ELR (cell line): ENCODE results near the gene INTS3.
"Not testable (repeated sequence)": the region's sequence is repeated elsewhere in the genome, so short reads cannot be mapped to it uniquely, and the experiment has no call there.

Experiments used
- DNase-seq: peaks from one replicate; pipeline ENCODE4 v3.0.0-alpha.2; 2015; ENCODE audit warnings: low read depth

The INTS3 gene

DNA sequence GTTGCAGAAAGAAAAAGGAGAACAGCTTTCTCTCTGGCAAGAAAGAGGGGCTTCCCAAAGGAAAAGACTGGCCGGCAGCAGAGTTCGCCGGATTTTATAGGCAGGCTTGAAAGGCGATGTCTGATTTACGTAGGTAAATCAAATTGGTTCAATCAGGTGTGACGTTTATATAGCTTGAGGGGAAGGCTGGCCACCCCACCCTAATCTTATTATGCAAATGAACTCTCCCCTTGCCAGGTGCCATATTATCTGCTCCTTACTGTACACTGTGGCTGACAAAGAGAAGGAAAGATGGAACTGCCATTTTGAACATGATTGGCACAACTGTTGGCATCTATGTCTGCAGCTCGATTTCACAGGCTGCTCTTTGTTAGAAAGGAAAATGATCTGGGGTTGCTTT lies 16.8 kb upstream of the INTS3 start:
- DNase-seq, result no peak

DNA sequence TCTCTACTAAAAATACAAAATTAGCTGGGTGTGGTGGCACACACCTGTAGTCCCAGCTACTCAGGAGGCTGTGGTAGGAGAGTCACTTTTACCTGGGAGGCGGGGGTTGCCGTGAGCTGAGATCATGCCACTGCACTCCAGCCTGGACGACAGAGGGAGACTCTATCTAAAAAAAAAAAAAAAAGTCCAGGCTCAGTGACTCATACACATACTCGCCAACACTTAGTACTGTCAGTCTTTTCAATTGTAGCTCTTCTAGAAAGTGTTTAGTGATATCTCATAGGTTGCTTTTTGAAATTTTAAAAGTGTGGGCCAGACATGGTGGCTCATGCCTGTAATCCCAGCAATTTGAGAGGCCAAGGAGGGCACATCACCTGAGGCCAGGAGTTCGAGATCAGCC lies 11.6 kb upstream of the INTS3 start:
- DNase-seq, result peak; percentile 31

DNA sequence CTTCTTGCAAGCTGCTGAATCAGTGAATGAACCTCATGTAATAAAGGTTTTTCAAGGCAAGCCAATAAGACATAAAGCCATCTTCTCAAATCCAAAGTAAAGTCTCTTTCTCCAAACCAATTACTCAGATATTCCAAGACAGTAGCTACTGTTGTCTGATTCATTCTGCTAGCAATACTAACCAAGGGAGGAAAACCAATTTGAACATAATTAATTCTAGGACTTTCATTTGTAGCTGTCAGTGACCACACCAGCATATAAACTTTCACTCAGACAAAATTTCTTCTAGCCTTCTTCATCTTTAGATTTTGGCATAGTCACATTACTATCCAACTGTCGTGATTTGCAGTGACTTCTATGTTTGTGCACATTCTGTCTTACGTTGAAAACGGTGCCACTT lies 10.5 kb upstream of the INTS3 start:
- DNase-seq, result no peak

DNA sequence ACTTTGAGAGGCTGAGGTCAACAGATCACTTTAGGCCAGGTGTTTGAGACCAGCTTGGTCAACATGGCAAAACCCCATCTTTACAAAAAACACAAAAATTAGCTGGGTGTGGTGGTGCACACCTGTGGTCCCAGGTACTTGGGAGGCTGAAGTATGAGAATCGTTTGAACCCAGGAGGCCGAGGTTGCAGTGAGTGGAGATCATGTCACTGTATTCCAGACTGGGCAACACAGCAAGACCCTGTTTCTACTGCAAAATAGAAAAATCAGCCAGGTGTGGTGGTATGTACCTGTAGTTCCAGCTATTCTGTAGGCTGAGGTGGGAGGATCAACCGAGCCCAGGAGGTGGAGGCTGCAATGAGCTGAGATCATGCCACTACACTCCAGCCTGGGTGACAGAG lies 4.2 kb upstream of the INTS3 start:
- no peak for DNase-seq

DNA sequence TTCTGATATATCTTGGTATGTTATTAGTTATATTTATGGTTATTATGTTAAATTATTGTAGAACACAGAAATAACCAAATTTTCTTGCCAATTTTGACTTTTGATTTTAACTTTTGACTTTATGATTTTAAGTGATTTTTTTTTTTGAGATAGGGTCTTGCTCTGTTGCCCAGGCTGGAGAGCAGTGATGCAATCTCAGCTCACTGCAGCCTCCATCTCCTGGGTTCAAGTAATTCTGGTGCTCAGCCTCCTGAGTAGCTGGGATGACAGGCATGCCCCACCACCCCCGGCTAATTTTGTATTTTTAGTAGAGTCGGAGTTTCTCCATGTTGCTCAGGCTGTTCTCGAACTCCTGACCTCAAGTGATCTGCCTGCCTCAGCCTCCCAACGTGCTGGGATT lies 3.2 kb upstream of the INTS3 start:
- not testable (repeated sequence) for DNase-seq

DNA sequence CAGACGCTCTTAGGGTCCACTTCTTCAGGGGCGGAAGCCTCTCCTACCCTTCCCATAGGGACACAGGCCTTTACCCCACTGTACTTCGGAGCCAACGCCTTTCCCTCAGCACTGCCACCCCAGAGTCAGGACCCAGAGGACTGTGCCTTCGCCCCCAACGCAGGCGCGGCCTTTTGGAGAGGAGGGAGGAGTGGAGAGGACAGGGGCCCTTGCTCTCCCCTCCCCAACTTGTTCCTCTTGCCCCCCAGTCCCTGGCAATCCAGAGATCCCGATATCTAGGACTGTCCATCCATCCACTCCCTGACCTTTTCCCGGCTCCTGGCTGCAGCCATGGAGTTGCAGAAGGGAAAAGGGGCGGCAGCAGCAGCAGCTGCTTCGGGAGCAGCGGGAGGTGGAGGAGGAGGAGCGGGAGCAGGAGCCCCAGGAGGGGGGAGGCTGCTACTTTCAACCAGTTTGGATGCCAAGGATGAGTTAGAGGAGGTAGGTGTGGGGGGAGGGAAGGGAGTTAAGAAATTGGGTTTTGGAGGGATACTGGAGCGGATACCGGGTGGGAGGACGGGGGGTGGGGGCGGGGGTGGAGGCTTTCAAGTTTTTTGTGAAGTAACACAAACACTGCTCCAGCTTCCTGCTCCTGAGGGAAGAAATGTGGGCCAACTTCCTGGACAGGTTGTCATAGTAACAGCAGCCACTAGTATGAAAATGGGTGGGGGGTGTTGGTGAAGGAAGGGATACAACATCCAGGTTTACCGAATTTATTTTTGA lies 636 bp downstream of the INTS3 start:
- peak; percentile 61 for DNase-seq

DNA sequence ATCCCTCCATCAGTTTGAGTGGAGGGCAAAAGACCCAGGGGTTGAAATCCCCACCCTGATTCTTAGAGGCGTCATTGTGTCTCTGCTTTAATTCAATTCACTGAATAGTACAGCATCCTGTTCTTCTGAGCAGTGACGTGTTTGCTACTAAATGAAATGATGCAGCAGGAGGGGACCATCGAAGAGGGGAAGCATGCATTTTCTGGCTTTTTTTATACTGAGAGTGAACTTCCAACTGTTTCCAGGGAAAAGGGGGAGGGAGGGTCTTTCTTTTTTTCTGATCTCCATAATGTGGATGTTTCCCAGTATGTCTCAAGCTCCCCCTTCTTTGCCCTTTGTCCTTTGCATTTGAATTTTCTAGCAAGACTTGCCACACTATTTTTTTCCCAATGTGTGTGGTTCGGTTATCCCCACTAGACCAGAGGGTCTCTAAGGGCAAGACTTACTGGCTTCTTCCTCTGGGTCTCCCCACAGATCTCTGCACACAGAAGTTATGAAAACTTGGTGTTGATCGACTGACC lies 2.7 kb downstream of the INTS3 start:
- DNase-seq, result no peak

DNA sequence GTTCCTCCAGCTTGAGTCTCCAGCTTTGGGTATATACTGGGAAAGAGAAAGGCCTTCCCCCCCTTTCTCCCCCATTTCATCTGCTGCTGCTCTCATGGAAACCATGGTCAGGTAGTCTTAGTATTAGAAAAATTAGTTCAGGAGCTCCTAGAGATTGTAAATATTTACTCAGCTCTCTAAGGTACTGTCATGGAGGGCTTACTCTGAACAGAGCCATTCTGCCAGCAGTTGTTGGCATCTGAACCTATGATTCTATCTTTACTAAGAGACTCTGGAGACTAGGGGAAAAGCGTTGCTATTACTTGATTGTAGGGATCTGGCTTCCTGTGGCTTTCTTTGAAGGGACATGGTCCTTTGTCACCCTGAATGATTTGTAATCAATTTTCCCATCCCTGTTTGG lies 6.1 kb downstream of the INTS3 start:
- no peak for DNase-seq

DNA sequence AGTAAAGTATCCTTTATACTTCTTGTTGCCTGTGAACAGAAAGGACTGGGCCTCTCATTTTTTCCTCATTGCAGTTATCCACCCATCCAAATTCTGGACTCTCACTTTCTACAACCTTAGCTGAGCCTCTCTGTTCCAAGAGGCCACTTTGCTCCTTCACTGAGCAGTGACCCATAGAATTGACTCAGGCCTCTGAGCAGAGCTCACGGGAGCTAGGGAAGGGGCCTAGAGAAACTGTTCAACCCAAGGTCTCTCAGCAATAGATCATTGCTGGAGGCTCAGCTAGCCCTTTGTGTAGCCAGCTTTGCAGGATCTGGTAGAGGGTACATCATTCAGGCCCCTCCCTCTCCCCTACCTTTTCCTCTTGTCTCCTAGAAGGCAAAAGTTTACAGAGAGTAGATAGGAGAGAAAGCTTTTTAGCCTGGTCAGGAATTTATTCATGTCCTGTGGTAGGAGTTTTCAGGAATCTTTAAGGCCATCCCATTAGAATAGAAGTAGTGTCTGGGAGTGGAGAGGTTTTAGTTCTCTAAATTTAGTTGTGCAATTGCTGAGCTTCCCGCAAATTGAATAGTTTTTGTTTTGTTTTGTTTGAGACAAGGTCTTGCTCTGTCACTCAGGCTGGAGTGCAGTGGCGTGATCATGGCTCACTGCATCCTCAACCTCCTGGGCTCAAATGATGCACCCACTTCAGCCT lies 6.7 kb downstream of the INTS3 start:
- DNase-seq, result no peak

DNA sequence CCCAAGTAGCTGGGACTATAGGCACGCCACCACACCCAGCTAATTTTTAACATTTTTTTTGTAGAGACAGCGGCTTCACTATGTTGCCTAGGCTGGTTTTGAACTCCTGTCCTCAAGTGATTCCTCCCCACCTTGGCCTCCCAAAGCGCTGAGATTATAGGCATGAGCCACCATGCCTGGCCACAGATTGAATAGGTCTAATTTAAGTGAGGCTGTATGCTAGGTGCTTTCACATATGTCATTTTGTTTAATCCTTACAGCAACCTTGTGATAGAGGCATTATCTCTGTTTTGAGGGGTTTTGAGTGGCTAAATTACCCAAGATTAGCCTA lies 7.2 kb downstream of the INTS3 start:
- DNase-seq, result no peak

DNA sequence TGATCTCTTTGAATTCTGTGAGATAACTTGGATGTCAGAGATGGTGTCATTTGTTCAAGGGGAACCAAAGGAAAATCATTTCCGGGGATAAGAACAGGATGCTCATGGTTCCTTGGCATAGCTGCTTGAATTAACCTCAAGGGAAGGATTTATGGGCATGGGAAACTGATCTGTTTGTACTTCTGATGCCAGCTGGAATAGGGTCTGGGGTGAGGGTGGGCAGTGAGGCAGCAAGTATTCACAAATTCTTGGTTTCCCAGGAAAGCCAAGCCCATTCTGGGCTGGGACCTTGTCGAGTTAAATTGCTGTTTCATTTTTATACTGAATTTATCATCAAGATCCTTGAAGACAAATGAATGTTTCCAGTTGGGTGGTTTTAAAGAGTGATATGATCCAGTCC lies 14.1 kb downstream of the INTS3 start:
- DNase-seq, result no peak

DNA sequence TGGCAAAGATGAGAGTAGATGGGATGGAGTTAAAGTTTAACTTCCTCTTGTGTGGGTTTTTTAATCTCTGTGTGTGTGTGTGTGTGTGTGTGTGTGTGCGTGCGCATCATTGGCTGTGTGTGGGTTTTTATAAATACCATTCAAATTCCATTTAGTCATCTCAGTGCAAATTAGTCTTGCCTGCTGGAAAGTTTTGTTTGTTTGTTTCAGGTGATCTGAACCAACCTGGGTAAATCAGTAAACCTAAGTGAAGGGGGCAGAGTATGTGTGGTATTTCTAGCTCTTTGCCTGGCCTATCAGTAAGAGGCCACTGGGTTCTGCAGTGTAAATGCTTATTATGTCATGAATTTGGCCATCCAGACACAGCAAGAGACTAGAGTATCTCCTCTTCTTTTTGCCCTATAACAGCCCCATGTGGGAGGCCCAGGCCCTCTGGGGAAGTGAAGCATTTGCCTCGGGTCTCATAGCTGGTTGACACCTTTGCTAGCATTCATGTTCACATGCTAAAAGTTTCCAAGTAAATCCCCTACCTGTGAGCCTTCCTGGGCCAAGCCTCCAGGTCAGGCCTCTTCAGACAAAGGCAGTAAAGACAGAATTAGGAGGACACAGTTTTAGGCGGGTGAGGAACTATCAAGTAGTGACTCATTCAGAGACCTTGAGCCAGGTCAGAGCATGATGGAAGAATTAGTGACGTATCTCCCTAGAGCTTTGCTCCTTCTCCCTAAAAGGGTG lies 14.7 kb downstream of the INTS3 start:
- DNase-seq, result no peak

DNA sequence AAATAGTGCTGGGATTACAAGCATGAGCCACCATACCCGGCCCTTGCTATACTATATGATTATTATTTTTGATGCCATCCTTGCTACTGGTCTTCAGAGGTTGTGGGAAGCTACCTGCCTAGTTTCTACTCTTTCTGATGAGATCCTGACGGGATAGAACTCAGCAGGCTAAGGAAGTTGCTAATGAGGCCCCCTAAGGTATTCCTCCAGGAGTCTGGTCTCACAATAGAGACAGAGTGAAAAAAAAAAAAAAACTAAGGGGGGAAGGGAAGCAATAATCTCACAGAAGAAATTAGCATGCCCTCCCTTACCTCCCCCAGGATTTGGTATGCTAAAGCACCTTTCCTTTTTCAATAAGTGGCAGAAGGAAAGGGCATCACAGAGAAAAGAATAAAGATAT lies 17.6 kb downstream of the INTS3 start:
- no peak for DNase-seq

DNA sequence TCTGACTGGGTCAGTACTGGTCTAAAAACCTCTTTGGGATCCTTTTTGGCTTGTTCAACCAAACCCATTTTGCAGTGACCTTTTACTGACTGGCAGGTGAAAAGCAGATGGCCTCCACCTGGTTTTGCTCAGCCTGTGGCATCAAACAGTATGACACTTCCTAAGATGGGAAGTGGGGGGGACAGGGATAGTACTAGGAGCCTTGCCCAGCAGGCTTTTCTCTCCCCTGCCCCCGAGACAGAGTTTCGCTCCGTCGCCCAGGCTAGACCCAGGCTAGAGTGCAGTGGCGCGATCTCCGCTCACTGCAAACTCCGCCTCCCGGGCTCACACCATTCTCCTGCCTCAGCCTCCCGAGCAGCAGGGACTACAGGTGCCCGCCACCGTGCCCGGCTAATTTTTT lies 18.3 kb downstream of the INTS3 start:
- DNase-seq, result no peak

DNA sequence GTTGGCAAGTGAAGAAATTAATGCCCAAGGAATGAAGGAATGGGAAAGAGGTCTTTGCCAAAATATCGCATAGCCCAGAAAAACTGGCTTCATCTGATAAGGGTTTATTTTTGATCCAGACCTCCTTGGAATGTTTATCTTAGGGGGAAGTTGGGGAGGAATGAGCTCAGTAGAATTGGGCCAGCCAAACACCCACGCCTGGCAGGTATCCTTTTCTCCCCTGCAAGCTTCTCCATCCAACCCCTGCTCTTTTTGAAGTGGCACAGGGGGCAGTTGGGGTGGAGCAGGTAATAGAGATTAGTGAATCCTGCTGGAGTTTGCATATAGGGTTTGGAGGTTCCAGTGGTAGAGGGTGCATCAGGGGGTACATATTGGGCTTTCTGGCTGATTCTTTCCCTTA lies 21.1 kb downstream of the INTS3 start:
- no peak for DNase-seq

DNA sequence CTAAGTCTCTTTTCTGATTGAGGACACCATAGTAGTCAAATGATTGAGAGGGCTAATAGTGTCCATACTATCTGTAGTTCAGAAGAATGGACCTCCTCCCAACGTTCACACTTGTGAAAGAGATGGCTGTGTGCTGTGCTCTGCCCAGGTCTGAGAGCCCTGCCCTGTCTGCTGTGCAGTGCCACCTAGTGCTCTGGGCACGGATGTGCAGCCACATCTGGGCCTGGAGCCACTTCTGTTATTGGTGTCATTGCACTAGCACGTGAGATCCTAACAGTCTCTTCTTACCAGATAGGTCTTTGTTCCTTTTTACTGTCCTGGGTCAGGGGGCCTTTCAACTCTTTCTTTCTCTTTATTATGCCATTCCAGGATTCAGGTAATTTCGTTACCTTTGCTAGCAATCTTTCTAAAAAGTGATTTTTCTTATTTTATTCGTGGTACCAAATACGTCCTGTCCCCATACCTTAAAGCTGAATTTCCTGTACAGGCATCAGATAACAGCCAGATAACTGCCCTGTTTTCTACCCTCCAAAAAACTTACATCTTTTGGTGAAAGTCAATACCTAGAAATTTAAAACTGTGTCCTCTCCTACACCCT lies 21.7 kb downstream of the INTS3 start:
- peak; percentile 81 for DNase-seq

DNA sequence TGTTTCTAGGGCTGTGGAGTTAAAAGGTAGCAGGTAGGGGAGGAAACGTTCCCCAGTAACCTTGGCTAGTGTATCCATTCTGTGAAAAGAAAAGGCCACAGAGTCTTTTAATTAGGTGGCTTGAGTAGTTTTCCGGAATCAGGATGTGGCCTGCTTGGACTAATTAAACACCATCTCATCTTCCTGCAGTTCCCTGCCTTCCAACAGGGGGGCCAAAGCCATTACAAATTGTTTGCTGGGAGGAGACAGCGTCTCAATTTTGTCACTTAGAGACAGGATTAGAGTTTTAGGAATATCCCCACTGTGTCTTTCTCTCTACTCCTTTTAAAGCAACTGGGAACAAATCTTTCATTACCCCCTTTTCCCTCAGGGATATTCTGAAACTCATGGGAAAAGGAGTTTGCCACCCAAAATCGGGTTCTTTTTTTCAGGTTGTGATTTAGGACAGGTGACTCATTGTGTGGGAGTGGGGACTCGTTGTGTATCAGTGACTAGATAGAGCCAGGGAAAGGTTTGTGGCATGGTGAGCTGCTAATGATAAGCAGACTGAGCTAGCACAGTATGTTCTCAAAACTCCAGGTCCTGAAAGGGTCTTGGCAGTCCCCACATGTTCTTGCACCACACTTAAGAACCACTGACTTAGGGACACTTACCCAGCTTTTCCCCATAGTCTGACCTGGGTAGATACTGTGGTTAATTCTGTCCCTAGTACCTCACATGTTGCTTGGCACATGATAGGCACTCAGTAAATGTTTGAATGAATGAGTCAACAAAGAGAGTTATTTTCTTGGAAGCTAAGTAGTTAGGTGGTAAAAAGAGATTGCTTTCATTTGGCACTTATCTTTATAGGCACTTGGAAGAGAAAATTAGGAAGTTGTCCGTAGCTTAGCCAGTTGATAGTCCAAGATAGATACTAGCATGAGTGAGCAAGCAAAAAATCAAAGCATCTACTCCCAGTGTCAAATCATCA lies 22.5 kb downstream of the INTS3 start:
- DNase-seq, result no peak

DNA sequence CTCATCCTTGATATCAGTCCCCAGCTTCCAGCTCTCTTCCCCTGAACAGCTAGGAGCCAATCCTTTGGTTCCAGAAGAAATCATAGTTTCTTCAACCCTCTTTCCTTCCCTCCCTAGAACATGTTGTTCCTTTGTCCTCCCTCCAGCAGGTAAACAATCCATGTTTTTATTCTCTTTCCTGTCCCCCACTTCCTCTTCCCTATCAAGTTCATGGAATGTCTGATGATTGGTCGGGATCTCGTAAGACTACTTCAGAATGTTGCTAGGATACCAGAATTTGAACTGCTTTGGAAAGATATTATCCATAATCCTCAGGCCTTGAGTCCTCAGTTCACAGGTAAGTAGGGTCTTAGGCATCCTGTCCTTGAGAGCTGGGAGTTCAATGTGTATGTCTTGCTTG lies 24.2 kb downstream of the INTS3 start:
- DNase-seq, result no peak

DNA sequence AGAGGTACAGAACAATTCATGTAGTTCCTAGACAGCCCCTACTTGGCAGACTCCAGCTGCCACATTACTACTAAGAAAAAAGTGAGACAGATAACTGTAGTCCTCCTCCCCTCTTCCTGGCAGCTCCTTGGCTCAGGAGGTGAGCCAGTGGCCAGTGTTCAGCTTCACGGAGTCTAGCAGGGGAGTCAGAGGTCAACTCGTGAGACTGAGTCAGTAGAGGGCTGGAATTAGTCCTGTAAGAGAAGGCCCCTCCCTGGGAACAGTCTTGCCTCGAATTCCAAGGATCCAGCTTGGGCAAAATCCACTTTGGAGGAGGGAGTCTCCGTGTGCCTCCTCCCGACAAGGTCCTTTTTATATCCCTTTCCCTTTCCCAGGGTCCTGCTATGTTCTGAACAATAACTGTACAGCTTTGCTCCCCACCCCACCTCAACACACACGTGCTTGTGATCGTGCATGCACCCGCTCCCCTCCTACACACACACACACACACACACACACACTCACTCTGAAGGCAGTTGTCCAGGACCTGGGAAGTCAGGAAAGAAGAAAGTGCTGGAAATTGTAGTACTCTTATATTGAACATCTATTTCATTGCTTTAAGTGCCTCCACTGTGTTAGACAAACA lies 24.8 kb downstream of the INTS3 start:
- peak; percentile 65 for DNase-seq

DNA sequence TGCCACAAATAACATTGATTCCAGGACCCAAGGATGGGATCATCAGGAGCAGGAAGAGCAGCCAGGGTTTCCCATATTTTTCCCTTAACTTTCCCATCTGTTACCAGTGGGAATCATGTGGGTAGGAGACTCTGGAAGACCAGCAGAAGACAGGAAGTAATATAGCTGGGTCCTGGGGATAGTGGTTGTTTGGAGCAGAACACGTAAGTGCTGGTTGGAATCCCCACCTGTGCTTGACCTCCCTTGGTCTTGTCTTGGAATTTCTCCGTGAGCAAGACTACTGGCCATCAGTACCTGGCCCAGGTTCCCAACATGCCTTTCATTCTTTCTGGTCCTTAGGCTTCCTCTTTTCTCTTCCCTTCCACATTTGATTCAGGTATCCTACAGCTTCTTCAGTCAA lies 26.4 kb downstream of the INTS3 start:
- no peak for DNase-seq

DNA sequence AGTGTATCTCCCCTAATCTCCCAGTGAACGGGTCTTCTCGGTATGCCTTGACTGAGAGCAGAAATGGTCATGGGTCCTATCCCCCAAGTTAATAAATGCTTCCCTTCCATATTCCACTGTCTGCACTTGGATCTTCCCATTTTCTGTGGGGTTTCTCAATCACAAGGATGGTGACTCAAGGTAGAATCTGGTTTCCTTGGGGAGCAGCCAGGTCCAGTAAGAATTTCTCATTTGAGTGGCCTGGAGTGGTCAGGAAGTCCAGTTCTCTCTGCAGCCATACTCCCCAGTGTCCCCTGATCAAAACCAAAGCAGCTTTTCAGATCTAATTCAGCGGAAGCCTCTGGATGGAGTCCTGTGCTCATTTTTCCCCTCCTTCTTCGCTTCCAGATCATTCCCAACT lies 32.6 kb downstream of the INTS3 start:
- DNase-seq, result peak; percentile 39
